Natural killer cell (primary cell): ENCODE results near the gene TIAM1. TPM values are rescaled to one million over a fixed set of nuclear protein-coding genes. Genes with fewer than 3 reads are reported as not detected.

Experiments used
- ATAC-seq, 3 donors: fragments of 150-1000 bp in 2 of 3; fragments of 200-7000 bp in 1 of 3; cut with Tn5 transposase; 1 replicate in 1 of 3; 2 replicates in 2 of 3; pipeline ENCODE4 v1.10.0; 2021; ENCODE audit warnings: mild to moderate bottlenecking in 2 of 3, moderate library complexity in 2 of 3
- DNase-seq, 2 donors: peaks; one replicate each; pipeline versions ENCODE4 v3.0.0 to v3.0.0-alpha.2; 2013 to 2021; ENCODE audit warnings: mixed read lengths in 1 of 2
- H3K27ac ChIP-seq: one replicate; pipeline ENCODE4 v1.5.1; 2013; ENCODE audit warnings: mild to moderate bottlenecking, low read length
- H3K27me3 ChIP-seq: one replicate; pipeline ENCODE4 v1.6.1; 2013; ENCODE audit warnings: low read length; ENCODE audit not compliant: control insufficient read depth, insufficient read depth
- H3K36me3 ChIP-seq: one replicate; pipeline ENCODE4 v1.6.1; 2013; ENCODE audit warnings: low read length; ENCODE audit not compliant: control insufficient read depth, insufficient read depth
- H3K4me1 ChIP-seq: one replicate; pipeline ENCODE4 v1.6.1; 2013; ENCODE audit warnings: low read length; ENCODE audit not compliant: control insufficient read depth, insufficient read depth
- H3K4me3 ChIP-seq: one replicate; pipeline ENCODE4 v1.5.1; 2013; ENCODE audit warnings: low read length
- H3K9me3 ChIP-seq: one replicate; pipeline ENCODE4 v1.6.1; 2013; ENCODE audit warnings: low read length; ENCODE audit not compliant: control insufficient read depth, insufficient read depth
- H3K27ac Mint-ChIP-seq, 2 donors: one replicate each; pipeline ENCODE4 v1.8.0; 2022; ENCODE audit warnings: mild to moderate bottlenecking in 2 of 2, mixed read lengths in 2 of 2, moderate library complexity in 1 of 2
- H3K27me3 Mint-ChIP-seq, 2 donors: one replicate each; pipeline ENCODE4 v1.8.0; 2022; ENCODE audit warnings: low read depth in 2 of 2, mixed read lengths in 2 of 2
- H3K36me3 Mint-ChIP-seq: one replicate; pipeline ENCODE4 v1.8.0; 2022; ENCODE audit warnings: mixed read lengths
- H3K4me1 Mint-ChIP-seq, 2 donors: one replicate each; pipeline ENCODE4 v1.8.0; 2022; ENCODE audit warnings: mixed read lengths in 2 of 2
- H3K4me3 Mint-ChIP-seq: one replicate; pipeline ENCODE4 v1.8.0; 2022; ENCODE audit warnings: mild to moderate bottlenecking, moderate library complexity, mixed read lengths
- H3K9me3 Mint-ChIP-seq, 2 donors: one replicate each; pipeline ENCODE4 v1.8.0; 2022; ENCODE audit warnings: mixed read lengths in 2 of 2
- WGBS: methylation state at CpG from one replicate; pipeline ENCODE4 v1.1.7; 2013; ENCODE audit warnings: missing lambda C conversion rate; ENCODE audit not compliant: insufficient coverage; 5-methylcytosine and 5-hydroxymethylcytosine counted together
- intact Hi-C: fragments of 100-400 bp; cut with micrococcal nuclease; formaldehyde crosslinking; loops from one replicate; pipeline ENCODE4 v1.14.2; 2022
- total RNA-seq, 4 donors: library from RNA; stranded (reverse); fragments of 120-200 nt in 1 of 4; gene quantifications; one replicate each; pipeline versions ENCODE4 v1.2.3 to v1.2.4, GENCODE V29; 2013 to 2022
- TF ChIP-seq, protein P1 (sequence below): fragments of 200-600 bp; IDR thresholded peaks from one replicate; pipeline ENCODE4 v1.8.0; 2022; ENCODE audit warnings: antibody characterized with exemption

TIAM1 gene
- total RNA-seq, 3 donors from 2014 or later (not counting 1 experiment from before 2014, with no cell fraction given), result 19.1 to 32.3 (median 19.4) TPM

DNA sequence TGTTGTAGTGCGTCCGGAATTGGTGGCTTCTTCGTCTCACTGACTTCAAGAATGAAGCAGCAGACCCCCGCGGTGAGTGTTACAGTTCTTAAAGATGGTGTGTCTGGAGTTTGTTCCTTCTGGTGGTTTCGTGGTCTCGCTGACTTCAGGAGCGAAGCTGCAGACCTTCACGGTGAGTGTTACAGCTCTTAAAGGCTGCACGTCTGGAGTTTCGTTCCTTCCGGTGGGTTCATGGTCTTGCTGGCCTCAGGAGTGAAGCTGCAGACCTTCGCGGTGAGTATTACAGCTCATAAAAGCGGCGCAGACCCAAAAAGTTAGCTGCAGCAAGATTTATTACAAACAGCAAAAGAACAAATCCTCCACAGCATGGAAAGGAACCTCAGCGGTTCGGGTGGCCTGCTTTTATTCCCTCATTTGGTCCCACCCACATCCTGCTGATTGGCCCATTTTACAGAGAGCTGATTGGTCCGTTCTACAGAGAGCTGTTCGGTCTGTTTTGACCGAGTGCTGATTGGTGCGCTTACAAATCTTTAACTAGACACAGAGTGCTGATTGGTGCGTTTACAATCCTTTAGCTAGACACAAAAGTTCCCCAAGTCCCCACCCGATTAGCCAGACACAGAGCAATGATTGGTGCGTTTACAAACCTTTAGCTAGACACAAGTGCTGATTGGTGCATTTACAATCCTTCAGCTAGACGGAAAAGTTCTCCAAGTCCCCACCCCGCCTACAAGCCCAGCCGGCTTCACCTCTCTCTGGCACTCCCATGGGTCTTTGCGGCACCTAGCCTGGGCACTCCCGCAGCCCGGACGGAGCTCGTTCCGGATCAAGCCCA, 256.2 kb downstream of the TIAM1 start:
- Histone ChIP-seq H3K36me3 (no peaks in the 10 kb centered on the region), H3K9me3 (no peaks in the 10 kb centered on the region), H3K27me3 (peaks cover 2% of the 10 kb centered on the region), H3K4me1 (no peaks in the 10 kb centered on the region), H3K27ac (no peak overlapping the region), H3K4me3 (no peak overlapping the region)
- intact Hi-C loops, result loop anchor here (5.0 kb wide), 1 partner anchor 1716 kb away; no protein-coding TSS in a partner anchor
- ATAC-seq (no peak), DNase-seq (no peak)
- Mint-ChIP-seq H3K36me3 (no peaks in the 10 kb centered on the region), H3K4me1 (peaks cover 0 to 6% of the 10 kb centered on the region in 2 donors), H3K4me3 (no peak overlapping the region), H3K27me3 (peaks cover 12 to 28% of the 10 kb centered on the region in 2 donors), H3K27ac (no peak overlapping the region), H3K9me3 (no peaks in the 10 kb centered on the region)
- TF ChIP-seq, protein P1, sequence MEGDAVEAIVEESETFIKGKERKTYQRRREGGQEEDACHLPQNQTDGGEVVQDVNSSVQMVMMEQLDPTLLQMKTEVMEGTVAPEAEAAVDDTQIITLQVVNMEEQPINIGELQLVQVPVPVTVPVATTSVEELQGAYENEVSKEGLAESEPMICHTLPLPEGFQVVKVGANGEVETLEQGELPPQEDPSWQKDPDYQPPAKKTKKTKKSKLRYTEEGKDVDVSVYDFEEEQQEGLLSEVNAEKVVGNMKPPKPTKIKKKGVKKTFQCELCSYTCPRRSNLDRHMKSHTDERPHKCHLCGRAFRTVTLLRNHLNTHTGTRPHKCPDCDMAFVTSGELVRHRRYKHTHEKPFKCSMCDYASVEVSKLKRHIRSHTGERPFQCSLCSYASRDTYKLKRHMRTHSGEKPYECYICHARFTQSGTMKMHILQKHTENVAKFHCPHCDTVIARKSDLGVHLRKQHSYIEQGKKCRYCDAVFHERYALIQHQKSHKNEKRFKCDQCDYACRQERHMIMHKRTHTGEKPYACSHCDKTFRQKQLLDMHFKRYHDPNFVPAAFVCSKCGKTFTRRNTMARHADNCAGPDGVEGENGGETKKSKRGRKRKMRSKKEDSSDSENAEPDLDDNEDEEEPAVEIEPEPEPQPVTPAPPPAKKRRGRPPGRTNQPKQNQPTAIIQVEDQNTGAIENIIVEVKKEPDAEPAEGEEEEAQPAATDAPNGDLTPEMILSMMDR, result no peak
- WGBS, result 51% methylated on average over 34 of the region's 34 CpGs

DNA sequence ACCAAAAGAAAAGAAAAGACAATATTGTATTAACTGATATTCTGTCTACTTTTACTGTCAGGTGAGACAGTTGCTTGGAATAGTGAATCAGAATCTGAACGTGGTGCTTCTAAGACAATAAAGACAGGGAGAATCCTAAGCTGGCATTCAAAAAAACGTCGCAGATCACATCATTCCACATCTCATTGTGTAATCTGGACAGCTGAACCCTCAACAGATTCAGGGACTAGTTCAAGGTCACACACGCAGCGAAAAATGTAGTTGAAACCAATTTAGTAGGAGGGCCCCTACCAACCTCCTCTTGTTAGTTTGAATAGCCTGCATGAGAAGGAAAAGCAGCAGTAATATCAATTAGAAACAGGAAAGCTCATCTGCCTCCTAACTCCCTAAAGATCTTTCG, 259.4 kb downstream of the TIAM1 start:
- Histone ChIP-seq H3K4me3 (no peak overlapping the region), H3K27ac (no peak overlapping the region), H3K36me3 (no peaks in the 10 kb centered on the region), H3K4me1 (no peaks in the 10 kb centered on the region), H3K27me3 (no peaks in the 10 kb centered on the region), H3K9me3 (no peaks in the 10 kb centered on the region)
- H3K27ac Mint-ChIP-seq, result no peak overlapping the region
- no peak overlapping the region for H3K4me3 Mint-ChIP-seq
- ATAC-seq (no peak), DNase-seq (no peak)
- no peaks in the 10 kb centered on the region for H3K36me3 Mint-ChIP-seq
- H3K9me3 Mint-ChIP-seq, result no peaks in the 10 kb centered on the region
- intact Hi-C loops, result loop anchor here (5.0 kb wide), 1 partner anchor 1712 kb away; no protein-coding TSS in a partner anchor
- TF ChIP-seq, protein P1, result no peak
- H3K4me1 Mint-ChIP-seq, result peaks cover 0 to 6% of the 10 kb centered on the region in 2 donors
- 75% methylated on average over 5 of the region's 6 CpGs for WGBS
- H3K27me3 Mint-ChIP-seq, result peaks cover 3 to 11% of the 10 kb centered on the region in 2 donors

DNA sequence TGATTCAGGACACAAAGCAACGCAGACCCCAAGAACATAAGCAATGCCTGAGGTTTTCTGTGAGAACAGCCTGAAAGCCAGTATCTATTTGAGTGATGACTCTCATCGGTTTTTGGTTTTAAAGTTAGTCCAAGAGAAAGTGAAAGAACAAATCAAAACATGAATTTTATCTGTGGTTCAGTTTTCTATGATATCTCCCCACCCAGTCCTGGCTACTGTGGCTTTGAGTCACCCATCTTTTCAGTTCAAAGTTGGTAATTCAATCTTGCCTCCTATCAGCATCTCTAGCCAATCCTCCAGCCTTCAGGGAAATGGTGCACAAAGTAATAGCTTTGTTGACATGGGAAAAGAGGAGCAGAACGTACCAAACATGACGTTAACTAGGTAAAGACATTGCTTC, 265.3 kb downstream of the TIAM1 start:
- no peak overlapping the region for H3K27ac ChIP-seq
- no peaks in the 10 kb centered on the region for H3K27me3 ChIP-seq
- no peak overlapping the region for H3K4me3 Mint-ChIP-seq
- no peaks in the 10 kb centered on the region for H3K9me3 Mint-ChIP-seq
- no peaks in the 10 kb centered on the region for H3K36me3 Mint-ChIP-seq
- TF ChIP-seq, protein P1, result no peak
- WGBS, result 69% methylated on average over 4 of the region's 4 CpGs
- peaks cover 7 to 20% of the 10 kb centered on the region in 2 donors for H3K27me3 Mint-ChIP-seq
- DNase-seq (no peak), ATAC-seq (no peak)
- H3K9me3 ChIP-seq, result no peaks in the 10 kb centered on the region
- H3K4me1 Mint-ChIP-seq, result no peaks in the 10 kb centered on the region
- no peaks in the 10 kb centered on the region for H3K36me3 ChIP-seq
- intact Hi-C loops, result no loop called here
- H3K4me1 ChIP-seq, result no peaks in the 10 kb centered on the region
- H3K27ac Mint-ChIP-seq, result no peak overlapping the region
- no peak overlapping the region for H3K4me3 ChIP-seq
